NCI-H1436 treated with DMSO at 0.1 percent for 48 hours (cell line): ENCODE results near the gene CD38.
"Not testable (repeated sequence)": the region's sequence is repeated elsewhere in the genome, so short reads cannot be mapped to it uniquely, and the experiment has no call there.

Experiments
- DNase-seq: peaks from one replicate; lab custom pipeline; 2025; lab: John Stamatoyannopoulos, UW

Gene CD38

GRCh38 chr4:15762460-15762859, 15.7 kb upstream of the CD38 start:
- not testable (repeated sequence) for DNase-seq

- no peak for DNase-seq
These were observed 12.7 kb upstream of the CD38 start for GRCh38 chr4:15765391-15765790.

- no peak for DNase-seq
These were observed 12.0 kb upstream of the CD38 start for GRCh38 chr4:15765910-15766697.

- no peak for DNase-seq
These were observed 11.3 kb upstream of the CD38 start for GRCh38 chr4:15766821-15767220.

GRCh38 chr4:15769202-15769601, 8.9 kb upstream of the CD38 start:
- DNase-seq, result no peak

- no peak for DNase-seq
These were observed 6.7 kb upstream of the CD38 start for GRCh38 chr4:15771216-15772058.

- DNase-seq, result no peak
These were observed 4.1 kb upstream of the CD38 start for GRCh38 chr4:15774020-15774420.

- no peak for DNase-seq
These were observed 1.1 kb upstream of the CD38 start for GRCh38 chr4:15776871-15777648.

- DNase-seq, result no peak
These were observed 335 bp upstream of the CD38 start for GRCh38 chr4:15777697-15778288.

- no peak for DNase-seq
These were observed 1.2 kb downstream of the CD38 start for GRCh38 chr4:15779306-15779705.

- no peak for DNase-seq
These were observed 1.7 kb downstream of the CD38 start for GRCh38 chr4:15779809-15780208.

- DNase-seq, result no peak
These were observed 3.4 kb downstream of the CD38 start for GRCh38 chr4:15781427-15782095.

GRCh38 chr4:15783676-15784075, 5.5 kb downstream of the CD38 start:
- no peak for DNase-seq

- no peak for DNase-seq
These were observed 7.0 kb downstream of the CD38 start for GRCh38 chr4:15784959-15785634.

- no peak for DNase-seq
These were observed 8.6 kb downstream of the CD38 start for GRCh38 chr4:15786743-15787142.

GRCh38 chr4:15792974-15793373, 14.8 kb downstream of the CD38 start:
- DNase-seq, result no peak

- no peak for DNase-seq
These were observed 15.6 kb downstream of the CD38 start for GRCh38 chr4:15793506-15794363.

GRCh38 chr4:15794426-15794825, 16.3 kb downstream of the CD38 start:
- DNase-seq, result no peak

- DNase-seq, result no peak
These were observed 16.8 kb downstream of the CD38 start for GRCh38 chr4:15794905-15795304.

GRCh38 chr4:15797320-15797719, 19.2 kb downstream of the CD38 start:
- no peak for DNase-seq
